HG02763 (cell line): ENCODE results near the gene STK33.

Experiments
- ATAC-seq: cut with Tn5 transposase; IDR thresholded peaks from one replicate; pipeline ENCODE4 v1.9.1; 2021; ENCODE audit warnings: mild to moderate bottlenecking, moderate library complexity; ENCODE audit not compliant: unreplicated experiment

STK33 gene

DNA sequence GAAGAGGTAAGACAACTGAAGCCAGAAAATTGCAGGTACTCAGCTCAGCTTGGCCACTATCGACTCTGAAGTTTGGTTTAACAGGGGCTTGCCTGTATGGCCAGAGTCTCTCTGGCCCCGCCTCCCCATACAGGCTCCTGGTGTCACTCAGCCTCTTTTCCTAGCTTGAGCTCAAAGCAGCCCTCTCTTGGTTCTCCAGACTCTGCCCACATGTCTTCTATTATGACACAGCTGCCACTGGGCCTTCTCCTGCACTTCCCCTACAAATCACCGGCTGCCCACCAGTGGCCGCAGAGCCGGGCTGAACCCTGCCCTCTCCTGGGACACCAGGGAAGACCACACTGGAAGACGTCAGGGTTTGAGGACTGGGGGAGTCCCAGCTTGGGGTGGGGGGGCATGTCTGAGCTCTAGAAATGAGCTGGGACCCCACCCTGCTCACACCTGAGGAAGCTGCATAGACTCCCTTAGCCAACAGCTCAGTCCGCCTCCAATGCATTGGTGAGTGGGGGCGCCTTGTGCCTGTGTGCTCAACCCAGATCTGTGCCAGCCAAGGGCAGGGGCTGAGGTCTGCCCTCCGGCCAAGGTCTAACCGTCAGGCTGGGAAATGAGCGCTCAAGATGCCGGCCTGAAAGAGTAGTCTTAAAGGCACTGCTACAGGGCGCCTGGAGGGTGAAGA is 236.0 kb downstream of the STK33 start:
- no peak for ATAC-seq

- ATAC-seq: no peak
Observed at GRCh38 chr11:8357505-8357888, 236.5 kb downstream of the STK33 start.

- ATAC-seq: no peak
Observed at GRCh38 chr11:8356721-8357504, 237.1 kb downstream of the STK33 start.

GRCh38 chr11:8356216-8356615 is 237.8 kb downstream of the STK33 start:
- no peak for ATAC-seq

DNA sequence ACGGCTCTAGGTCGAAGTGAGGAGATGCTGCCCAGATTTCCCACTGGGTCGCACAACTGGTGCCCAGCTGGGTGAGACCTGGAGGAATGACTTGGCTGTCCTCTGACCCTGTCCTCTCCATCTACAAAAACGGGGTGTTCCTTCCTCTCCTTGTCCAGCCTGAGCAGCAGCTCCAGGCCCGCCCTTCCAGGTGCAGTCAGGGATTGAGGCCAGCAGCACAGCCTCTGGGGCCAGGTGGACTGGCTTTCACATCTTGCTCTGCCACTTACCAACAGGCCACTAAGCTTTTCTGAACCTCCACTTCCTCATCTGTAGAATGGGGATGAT is 238.6 kb downstream of the STK33 start:
- ATAC-seq: no peak

- ATAC-seq: no peak
Observed at GRCh38 chr11:8354622-8355415, 239.2 kb downstream of the STK33 start.

DNA sequence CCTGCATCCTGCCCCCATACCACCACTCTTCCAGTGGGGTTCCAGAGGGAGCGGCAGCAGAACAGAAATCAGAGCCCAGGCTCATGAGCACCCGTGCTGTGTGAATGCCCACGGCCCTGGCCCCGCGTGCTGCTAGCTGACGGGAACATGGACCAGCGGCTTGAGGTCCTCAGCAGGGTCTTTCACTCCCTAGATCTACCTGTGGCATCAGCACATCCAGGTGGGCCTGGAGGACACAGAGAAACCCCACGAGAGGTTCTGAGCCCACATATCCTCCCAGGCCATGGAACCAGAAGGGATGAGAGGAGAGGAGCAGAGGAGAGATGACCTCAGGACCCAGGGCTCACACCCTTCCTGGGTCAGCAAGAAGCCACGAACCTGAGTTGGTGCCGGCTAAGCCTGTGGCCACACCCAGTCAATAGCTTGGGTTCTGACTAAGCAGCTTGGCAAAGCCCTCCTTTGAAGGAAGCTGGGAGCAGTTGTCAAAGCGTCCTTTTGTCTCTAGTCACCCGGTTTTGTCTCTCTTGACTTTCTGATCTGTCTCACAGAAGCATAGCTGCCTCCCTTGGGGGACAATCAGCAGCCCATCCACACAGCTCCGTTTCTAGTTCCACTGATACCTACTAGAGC is 241.0 kb downstream of the STK33 start:
- ATAC-seq: no peak

- ATAC-seq: no peak
Observed at GRCh38 chr11:8352103-8352875, 241.7 kb downstream of the STK33 start.

DNA sequence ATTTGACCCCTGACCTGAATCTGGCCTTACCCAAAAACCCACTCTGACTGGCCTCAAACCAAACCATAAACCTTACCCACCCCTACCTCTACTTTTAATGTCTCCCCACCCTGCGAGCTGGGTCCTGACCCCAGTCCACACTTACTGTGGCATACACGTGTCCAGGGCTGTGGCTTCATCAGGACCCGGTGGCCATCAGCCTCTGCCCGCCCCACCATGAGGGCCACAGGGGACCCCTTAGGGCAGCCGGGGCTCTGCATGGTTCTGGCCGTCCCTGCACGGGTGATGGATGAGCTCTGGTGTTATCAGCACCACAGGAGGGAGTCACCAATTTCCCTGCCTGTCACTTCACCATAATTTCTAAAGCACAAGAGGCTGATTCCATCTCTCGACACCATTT is 242.8 kb downstream of the STK33 start:
- no peak for ATAC-seq

GRCh38 chr11:8347978-8348377 is 246.1 kb downstream of the STK33 start:
- no peak for ATAC-seq

DNA sequence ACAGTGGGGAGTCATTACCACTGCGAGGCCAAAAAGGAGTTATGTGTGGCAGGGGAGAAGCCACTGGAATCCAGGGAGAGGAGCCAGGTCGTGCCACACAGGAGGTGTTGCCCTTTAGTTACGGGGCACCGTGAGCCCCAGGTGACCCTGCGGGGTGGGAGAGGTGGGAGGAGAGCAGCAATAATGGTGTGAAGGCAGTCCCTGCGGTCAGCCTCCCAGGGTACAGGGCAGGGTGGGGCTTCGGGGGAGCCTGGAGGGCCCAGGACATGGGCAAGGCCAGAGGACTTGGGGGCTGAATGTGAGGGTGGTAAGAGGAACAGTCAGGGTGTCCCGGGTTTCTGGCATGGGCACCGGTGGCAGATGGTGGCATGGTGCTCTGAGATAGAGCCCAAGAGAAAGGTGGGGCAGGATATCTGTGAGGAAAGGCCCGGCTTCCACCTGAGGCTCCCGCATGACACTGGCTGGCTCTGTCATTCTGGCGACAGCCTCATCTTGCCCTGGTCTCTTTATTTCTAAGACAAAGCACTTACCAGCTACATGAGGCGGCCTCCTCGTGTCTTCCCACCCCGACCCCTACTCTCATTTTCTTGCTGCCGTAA is 247.8 kb downstream of the STK33 start:
- no peak for ATAC-seq

GRCh38 chr11:8345179-8345578 is 248.8 kb downstream of the STK33 start:
- no peak for ATAC-seq

GRCh38 chr11:8344346-8344745 is 249.7 kb downstream of the STK33 start:
- ATAC-seq: no peak

DNA sequence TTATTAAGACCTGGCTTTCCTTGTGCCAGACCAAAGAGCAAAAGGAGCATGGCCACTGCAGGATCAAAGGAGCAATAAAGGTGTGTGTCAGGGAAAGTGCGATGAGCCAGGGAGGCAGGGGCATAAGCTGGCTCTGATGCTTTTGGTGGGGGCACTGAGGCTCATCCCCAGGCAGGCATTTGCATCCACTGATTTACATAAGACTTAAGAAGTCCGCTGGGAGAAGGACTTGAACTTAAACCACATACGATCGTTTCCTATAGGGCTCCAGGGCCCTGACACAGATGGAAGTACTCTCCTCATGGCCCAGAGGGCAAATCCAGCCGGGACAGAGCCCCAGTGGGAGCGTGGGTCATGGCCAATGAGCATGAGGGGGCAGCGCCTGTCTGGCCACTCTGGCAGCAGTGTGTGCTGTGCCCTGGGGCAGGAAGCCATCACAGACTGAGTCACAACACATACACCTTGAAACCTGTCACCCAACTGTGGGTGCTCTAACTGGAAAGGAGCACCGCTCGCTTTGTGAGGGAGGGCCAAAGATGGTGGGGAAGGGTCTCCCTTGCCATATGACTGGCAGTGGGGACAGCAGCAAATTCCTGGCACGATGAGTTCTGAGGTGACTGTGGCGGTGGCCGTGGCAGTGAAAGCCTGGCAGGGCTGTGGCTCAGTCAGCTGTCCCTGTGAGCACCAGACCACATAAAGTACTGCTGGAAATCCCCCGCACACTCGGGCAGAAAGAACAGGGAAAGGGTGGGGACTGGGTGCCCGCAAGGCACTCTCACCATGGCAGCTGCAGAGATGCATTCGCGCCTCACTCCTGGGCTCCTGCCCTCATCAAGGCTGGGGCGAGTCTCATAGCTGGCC is 251.0 kb downstream of the STK33 start:
- peak; percentile 85 for ATAC-seq

- ATAC-seq: no peak
Observed at GRCh38 chr11:8341996-8342395, 252.0 kb downstream of the STK33 start.
